Cardiac muscle cell (in vitro differentiated cells and primary cell): Measurements from ENCODE around the gene CPT1B. TPM values are rescaled to one million over a fixed set of nuclear protein-coding genes. Genes with fewer than 3 reads are reported as not detected.

Source experiments
- DNase-seq, 2 donors: peaks; one replicate each; pipeline versions ENCODE4 v3.0.0 to v3.0.0-alpha.2; 2010 to 2017; ENCODE audit warnings: low read depth in 1 of 2, low spot score in 1 of 2
- H3K27ac ChIP-seq: fragments of 200-600 bp; sonication (generic); 2 replicates; pipeline ENCODE4 v1.5.1; 2016
- H3K27me3 ChIP-seq: fragments of 200-600 bp; sonication (generic); 2 replicates; pipeline ENCODE4 v1.6.0; 2016; ENCODE audit warnings: control low read depth
- H3K36me3 ChIP-seq: fragments of 200-600 bp; sonication (generic); 2 replicates; pipeline ENCODE4 v1.5.1; 2016; ENCODE audit warnings: control low read depth
- H3K4me1 ChIP-seq: fragments of 200-600 bp; sonication (generic); 2 replicates; pipeline ENCODE4 v1.8.1; 2017; ENCODE audit warnings: low read depth, mild to moderate bottlenecking, mixed run types
- H3K4me3 ChIP-seq: fragments of 200-600 bp; sonication (generic); 2 replicates; pipeline ENCODE4 v1.5.1; 2016; ENCODE audit warnings: mild to moderate bottlenecking
- H3K9me3 ChIP-seq: fragments of 200-600 bp; sonication (generic); 2 replicates; pipeline ENCODE4 v1.5.1; 2017; ENCODE audit warnings: low read depth, mild to moderate bottlenecking, control low read depth
- polyA plus RNA-seq: library from polyadenylated mRNA; unstranded; fragments of >200 nt; fragmentation: Nextera tagmentation; extraction: Ambion mirVana; gene quantifications from 2 replicates; pipeline ENCODE4 v1.2.1, GENCODE V29; 2016
- total RNA-seq: library from RNA; depleted of rRNA; stranded (reverse); fragments of >200 nt; gene quantifications from 2 replicates; pipeline ENCODE4 v1.2.3, GENCODE V29; 2016
- TF ChIP-seq, protein P1 (sequence below): IDR thresholded peaks from 2 replicates; pipeline ENCODE4 v1.5.1; 2012; ENCODE audit warnings: low read depth, mild to moderate bottlenecking, low read length

CPT1B gene
- total and polyA plus RNA-seq, 2 experiments from 2014 or later, result 39.1 to 58.7 TPM

DNA sequence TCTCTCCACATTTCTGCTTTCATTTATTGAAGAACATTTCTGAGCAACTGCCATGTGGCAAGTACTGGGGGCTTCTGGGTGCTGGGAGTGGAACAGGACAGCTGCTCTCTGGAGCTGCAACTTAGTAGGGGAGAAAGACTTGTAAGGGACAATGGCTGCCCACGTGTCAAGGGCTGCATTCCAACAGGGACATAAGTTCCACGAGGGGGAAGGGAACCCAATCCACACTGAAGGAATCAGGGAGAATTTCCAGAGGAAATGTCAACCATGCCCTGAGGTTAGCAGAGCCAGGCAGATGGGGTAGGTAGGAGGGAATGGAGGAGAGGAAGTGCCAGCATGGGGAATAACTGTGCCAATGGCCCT, 24.1 kb upstream of the CPT1B start:
- H3K27me3 ChIP-seq, result peaks cover 77% of the 10 kb centered on the region
- DNase-seq, result no peak
- TF ChIP-seq, protein P1, sequence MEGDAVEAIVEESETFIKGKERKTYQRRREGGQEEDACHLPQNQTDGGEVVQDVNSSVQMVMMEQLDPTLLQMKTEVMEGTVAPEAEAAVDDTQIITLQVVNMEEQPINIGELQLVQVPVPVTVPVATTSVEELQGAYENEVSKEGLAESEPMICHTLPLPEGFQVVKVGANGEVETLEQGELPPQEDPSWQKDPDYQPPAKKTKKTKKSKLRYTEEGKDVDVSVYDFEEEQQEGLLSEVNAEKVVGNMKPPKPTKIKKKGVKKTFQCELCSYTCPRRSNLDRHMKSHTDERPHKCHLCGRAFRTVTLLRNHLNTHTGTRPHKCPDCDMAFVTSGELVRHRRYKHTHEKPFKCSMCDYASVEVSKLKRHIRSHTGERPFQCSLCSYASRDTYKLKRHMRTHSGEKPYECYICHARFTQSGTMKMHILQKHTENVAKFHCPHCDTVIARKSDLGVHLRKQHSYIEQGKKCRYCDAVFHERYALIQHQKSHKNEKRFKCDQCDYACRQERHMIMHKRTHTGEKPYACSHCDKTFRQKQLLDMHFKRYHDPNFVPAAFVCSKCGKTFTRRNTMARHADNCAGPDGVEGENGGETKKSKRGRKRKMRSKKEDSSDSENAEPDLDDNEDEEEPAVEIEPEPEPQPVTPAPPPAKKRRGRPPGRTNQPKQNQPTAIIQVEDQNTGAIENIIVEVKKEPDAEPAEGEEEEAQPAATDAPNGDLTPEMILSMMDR, result no peak
- no peak overlapping the region for H3K4me3 ChIP-seq
- no peaks in the 10 kb centered on the region for H3K36me3 ChIP-seq
- no peaks in the 10 kb centered on the region for H3K9me3 ChIP-seq
- no peaks in the 10 kb centered on the region for H3K4me1 ChIP-seq
- no peak overlapping the region for H3K27ac ChIP-seq

- Histone ChIP-seq H3K9me3 (no peaks in the 10 kb centered on the region), H3K36me3 (no peaks in the 10 kb centered on the region), H3K27ac (no peak overlapping the region), H3K4me3 (no peak overlapping the region), H3K4me1 (no peaks in the 10 kb centered on the region), H3K27me3 (peaks cover 72% of the 10 kb centered on the region)
- no peak for DNase-seq
- TF ChIP-seq, protein P1, result no peak
Measured at GRCh38 chr22:50601669-50602337, 23.6 kb upstream of the CPT1B start.

GRCh38 chr22:50600967-50601668, 22.9 kb upstream of the CPT1B start:
- Histone ChIP-seq H3K9me3 (no peaks in the 10 kb centered on the region), H3K36me3 (no peaks in the 10 kb centered on the region), H3K4me3 (peak overlapping the region; percentile 34), H3K4me1 (no peaks in the 10 kb centered on the region), H3K27ac (no peak overlapping the region), H3K27me3 (peaks cover 66% of the 10 kb centered on the region)
- TF ChIP-seq, protein P1, result no peak
- peak in 1 of 2 donors; percentile 12 for DNase-seq

DNA sequence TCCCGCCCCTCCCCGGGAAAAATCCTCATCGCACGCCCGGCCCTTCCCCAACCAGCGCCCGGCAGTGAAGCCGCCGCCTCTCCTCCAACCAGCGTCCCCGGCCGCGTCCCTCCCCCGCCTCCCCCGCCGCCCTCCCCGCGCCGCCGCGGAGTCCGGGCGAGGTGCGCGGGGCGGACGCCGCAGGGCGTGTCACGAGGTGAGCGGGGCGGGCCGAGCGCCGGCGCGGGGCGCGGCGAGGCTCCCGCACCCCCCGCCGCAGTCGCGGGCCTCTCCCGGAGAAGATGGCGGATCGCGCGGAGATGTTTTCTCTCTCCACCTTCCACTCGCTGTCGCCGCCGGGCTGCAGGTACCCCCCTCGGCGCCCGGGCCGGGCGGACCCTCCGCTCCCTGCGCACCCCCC, 22.3 kb upstream of the CPT1B start, which contains the start of gene MAPK8IP2:
TSS of gene MAPK8IP2 (plus strand) at position 256 of the 400 bp plus-strand sequence. CDS start at position 282, 26 bp downstream.
- peak within 1 kb of the TSS; percentile 34 for H3K4me3 ChIP-seq
- H3K36me3 ChIP-seq, result no peaks in the 10 kb centered on the region
- H3K27ac ChIP-seq, result no peak within 1 kb of the TSS
- TF ChIP-seq, protein P1, result no peak
- DNase-seq, result peak in 1 of 2 donors; percentile 24
- no peaks in the 10 kb centered on the region for H3K9me3 ChIP-seq
- H3K4me1 ChIP-seq, result no peaks in the 10 kb centered on the region
- H3K27me3 ChIP-seq, result peaks cover 61% of the 10 kb centered on the region

GRCh38 chr22:50599816-50600455, 21.7 kb upstream of the CPT1B start:
- peaks cover 55% of the 10 kb centered on the region for H3K27me3 ChIP-seq
- no peaks in the 10 kb centered on the region for H3K4me1 ChIP-seq
- peak overlapping the region; percentile 34 for H3K4me3 ChIP-seq
- DNase-seq, result peak; percentile 46 to 82
- no peak overlapping the region for H3K27ac ChIP-seq
- TF ChIP-seq, protein P1, result no peak
- H3K36me3 ChIP-seq, result no peaks in the 10 kb centered on the region
- no peaks in the 10 kb centered on the region for H3K9me3 ChIP-seq
